Measurements from ENCODE around the gene AK5.
"Not testable (repeated sequence)": the region's sequence is repeated elsewhere in the genome, so short reads cannot be mapped to it uniquely, and the experiment has no call there.

AK5 gene

DNA sequence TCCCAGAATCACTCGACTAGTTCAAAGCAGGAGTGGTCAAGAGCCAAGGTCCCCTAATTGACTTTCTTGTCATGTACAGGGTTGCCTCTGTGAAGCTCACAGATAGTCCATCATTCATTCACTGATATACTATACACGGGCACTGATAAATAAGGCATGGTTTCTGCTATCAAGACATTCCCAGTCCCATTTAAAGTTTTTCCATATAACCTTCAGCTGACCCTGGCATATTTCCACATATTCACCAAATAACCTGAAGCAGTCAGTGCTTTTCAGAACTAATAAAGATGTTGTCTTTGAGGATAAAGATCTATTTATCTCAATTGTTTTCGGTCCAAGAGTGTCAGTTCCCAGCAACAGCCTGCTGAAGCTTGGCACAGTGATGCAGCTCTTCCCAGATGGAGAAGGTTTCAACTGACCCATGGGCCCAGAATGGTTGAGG, 227.3 kb downstream of the AK5 start:
- no peak for DNase-seq

DNA sequence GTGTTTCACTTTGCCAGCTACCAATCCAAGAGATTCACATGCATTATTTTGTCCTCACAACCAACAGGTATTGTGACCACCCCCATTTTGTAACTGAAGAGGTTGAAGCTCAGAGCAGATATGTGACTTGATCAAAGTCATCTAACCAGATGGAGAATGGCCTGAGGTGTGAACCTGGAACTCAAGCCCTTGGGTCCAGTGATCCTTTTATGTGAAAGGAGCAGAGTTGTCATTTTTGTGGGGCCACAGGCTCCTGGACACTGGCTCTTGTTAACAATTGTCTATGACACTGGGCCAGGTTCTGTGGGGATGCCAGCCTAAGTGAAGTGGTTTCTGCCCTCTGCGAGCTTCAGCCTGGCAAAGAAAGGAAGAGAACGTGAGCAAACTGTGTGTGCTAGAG, 228.1 kb downstream of the AK5 start:
- no peak for DNase-seq

DNA sequence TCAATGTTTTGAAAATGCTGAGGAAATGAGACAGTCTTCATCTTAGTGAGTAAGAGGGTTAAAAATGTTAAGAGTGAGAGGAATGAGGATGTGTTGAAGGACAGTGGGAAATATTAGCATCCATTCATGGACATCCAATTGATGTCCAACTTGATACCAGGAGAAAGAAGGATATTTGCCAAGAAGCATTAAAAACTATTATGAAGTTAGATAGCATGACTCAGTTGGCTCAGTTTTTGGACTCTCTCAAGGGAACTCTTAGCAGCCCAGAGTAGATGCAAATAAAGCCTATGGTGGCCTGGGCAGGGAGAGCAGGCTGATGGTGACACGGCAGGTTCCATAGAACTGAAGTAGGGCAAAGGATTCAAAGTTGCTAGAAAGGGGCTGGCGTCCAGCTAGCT, 229.6 kb downstream of the AK5 start:
- DNase-seq, result no peak

DNA sequence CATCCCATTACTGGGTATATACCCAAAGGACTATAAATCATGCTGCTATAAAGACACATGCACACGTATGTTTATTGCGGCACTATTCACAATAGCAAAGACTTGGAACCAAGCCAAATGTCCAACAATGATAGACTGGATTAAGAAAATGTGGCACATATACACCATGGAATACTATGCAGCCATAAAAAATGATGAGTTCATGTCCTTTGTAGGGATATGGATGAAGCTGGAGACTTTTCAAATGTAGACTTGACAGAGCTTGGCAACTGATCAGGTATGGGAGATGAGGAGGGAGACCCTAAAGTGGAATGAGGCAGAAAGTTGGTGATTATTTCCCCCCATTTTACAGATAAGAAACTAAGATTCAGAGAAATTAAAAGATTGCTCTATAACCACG, 230.8 kb downstream of the AK5 start:
- DNase-seq, result not testable (repeated sequence)

DNA sequence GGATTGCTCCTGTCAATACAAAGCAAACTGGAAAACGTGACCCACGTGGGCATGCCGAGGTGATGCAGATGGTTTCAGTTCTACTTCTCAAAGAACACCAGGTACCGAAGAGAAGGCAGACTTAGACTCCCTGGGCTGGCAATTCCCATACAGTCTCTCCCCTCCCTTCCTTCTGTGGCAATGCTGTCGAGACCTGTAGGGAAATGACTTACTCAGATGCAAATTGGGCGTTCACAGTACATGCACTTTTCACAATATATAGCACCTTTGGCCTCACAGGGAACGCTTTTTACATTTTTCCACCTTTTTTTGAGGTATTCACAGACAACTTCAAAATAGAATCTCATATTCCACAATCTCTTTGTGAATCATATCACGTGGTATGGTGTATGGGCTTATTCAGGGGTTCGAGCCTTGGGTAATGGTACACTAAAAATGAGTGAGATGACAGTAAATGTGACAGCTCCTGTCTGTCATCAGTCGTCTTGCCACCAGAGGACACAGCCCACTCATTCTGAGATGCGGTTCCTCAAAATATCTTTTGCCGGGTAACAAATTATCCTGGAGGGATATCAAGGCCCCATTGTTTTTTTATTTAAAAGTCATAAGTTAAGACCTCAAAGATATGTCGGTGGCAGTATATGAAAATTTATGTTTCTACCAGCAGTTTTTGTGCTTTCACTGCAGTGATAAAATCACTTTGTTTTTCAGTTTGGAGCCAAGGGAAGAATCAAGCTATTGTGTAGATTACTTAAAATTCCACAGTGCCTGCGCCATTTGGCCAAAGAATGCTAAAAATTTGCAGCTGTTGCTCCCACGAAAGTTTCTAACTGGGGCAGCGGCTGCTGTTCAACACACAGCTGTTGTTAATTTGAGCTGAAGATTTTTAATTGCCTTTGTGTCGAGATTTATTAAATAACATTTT, 232.3 kb downstream of the AK5 start:
- peak in 1 of 2 donors; percentile 39 for DNase-seq

DNA sequence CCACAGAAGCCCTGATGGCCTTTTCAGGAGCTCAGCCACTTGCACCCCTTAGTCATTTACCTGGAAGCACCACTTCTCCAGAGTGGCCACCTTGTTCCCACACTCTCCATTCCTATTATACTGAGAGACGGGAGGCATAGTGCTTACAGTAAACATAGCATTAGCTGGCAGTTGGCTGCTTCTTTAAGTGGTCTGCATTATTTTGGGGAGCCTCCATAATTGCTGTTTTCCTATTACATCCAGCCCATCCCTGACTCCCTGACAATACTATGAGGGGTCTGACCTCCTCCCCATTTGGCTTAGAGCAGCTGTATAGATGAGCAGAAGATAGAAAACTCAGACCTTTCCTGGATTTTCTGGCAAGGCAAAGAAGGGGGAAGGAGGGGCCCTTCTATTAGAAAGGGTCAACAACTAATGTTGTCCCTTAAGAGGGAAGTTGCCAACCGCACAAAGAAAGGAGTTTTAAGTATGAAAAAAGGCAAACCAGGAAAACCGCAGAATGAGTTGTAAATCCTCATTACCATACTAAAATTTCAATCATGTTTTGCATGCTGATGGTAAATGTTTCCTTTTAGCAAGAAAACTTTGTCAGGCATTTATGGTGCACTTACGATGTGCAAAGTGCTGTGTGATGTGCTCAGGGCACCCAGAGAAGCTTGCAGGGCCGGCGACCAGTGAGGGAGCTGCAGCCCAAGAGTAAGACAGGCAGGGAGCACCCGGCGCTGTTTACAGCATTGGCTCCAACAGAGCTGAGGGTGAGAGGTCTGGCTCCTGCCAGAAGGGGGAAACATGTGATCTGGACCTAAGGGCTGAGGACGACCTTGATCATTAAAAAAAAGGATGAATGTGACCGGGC, 233.3 kb downstream of the AK5 start:
- no peak for DNase-seq

DNA sequence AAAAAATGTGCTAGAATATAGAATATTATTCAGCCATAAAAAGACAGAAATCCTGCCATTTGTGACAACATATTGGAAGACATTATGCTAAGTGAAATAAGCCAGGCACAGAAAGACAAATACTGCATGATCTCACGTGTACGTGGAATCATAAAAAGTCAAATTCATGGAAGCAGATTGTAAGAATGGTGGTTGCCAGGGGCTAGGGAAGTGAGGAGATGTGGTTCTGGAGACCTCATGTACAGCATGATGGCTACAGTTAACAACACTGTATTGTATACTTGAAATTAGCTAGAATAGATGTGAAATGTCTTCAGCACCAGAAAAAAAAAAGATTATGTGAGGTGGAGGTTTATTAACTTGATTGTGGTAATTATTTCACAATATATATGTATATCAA, 234.3 kb downstream of the AK5 start:
- no peak for DNase-seq

DNA sequence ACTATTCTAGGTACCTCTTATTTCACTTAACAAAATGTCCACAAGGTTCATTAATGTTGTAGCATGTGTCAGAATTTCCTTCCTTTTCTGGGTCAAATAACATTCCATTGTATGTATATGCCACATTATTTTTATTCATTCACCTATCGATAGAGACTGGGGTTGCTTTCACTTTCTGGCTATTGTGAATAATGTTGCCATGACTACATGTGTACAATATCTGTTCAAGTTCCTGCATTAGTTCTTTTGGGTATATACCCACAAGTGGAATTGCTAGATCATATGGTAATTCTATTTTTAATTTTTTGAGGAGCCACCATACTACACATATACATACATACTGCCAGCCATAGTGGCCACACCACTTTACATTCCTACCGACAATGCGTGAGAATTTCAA, 242.2 kb downstream of the AK5 start:
- no peak for DNase-seq

DNA sequence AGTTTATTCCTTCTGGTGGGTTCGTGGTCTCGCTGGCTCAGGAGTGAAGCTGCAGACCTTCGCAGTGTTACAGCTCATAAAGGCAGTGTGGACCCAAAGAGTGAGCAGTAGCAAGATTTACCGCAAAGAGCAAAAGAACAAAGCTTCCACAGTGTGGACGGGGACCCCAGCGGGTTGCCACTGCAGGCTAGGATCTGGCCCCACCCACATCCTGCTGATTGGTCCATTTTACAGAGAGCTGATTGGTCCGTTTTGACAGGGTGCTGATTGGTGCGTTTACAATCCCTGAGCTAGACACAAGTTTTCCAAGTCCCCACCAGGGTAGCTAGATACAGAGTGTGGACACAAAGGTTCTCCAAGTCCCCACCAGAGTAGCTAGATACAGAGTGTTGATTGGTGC, 249.3 kb downstream of the AK5 start:
- DNase-seq, result not testable (repeated sequence)

DNA sequence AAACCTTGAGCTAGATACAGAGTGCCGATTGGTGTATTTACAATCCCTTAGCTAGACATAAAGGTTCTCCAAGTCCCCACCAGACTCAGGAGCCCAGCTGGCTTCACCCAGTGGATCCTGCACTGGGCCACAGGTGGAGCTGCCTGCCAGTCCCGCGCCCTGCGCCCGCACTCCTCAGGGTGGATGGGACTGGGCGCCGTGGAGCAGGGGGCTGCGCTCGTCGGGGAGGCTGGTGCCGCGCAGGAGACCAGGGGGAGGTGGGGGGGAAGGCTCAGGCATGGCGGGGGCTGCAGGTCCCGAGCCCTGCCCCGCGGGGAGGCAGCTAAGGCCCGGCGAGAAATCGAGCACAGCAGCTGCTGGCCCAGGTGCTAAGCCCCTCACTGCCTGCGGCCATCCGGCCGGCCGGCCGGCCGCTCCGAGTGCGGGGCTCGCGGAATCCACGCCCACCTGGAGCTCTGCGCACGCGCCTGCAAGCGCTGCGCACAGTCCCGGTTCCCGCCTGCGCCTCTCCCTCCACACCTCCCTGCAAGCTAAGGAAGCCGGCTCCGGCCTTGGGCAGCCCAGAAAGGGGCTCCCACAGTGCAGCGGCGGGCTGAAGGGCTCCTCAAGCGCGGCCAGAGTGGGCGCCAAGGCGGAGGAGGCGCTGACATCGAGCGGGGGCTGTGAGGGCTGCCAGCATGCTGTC, 249.9 kb downstream of the AK5 start:
- not testable (repeated sequence) for DNase-seq

DNA sequence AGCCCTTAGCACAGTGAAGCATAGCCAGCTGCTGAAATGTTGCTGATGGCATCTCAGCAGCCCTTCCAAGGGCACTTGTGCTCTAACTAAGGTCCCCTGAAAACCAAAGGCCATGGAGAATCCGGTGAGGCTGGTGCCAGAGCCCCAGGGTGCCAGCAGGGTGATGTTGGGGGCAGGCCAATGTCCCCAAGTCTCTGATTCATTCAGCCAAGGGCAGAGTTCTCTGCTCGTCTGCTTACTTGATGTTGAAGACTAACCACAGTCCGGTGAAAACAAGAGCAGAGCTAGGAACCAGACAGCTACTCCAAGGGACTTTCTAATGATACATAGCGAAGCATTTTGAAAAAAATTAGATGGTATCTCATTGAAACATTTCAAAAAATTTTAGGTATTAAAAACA, 250.8 kb downstream of the AK5 start:
- DNase-seq, result no peak

DNA sequence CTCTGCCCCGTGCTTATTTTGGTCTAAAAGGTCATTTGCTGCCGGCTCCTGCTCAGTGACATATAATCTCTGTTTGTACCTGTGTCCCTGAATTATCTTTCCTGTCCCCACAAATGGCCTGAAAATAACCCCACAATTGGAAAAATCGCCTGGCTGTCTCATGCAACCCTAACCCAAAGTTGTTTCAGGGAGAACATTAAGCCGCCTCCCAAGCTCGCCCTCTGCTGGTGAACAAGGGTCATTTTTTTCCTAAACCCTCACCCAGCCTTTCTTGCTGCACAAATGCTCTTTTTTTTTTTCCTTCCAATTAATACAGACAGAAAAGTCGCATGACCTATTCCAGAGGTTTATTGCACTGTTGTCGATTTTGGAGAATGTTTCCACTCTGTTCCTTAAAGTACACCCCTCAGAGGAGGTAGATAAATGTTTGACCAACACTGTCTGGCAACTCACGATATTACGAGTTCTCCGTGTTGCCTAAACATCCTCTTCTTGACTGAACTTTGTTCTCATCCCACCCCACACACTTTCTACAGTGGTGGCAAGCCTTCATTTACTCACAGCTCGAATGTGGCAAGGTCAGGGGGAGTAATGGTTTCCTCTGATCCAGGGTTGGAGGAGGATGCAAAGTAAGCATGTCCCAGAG, 252.0 kb downstream of the AK5 start:
- peak; percentile 87 to 88 for DNase-seq

DNA sequence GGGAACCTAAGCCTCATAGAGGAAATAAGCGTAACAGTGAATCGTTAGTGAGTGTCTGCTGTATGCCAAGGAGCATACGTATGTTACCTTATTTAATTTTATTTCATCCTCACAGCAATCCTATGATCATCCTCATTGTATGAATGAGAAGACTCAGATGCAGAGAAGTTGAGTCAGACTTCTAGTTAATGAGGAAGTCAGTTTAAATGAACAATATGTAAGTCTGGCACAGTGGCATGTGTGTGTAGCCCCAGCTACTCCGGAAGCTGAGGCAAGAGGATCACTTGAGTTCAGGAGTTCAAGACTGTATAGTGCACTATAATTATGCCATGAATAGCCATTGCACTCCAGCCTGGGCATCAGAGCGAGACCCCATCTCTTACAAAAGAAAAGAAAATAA, 252.6 kb downstream of the AK5 start:
- peak; percentile 76 to 85 for DNase-seq

DNA sequence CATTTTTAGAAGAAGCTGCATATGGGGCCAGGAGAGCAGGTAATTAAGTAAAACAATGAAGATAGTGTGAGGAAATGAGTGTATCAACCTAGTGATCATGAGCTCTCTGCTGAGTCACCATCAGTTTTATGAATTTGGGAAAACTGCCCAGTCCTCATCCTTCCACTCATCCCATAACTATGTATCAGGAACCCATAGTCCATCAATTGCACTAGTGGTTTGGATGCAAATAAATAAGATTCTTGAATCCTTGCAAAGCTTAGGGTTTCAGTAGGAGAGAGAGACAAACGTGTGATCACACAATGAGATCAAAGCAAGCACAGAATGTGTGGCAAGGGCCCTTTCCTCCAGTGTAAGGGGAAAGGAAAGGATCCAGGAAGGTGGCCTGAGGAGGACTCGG, 255.0 kb downstream of the AK5 start:
- no peak for DNase-seq

DNA sequence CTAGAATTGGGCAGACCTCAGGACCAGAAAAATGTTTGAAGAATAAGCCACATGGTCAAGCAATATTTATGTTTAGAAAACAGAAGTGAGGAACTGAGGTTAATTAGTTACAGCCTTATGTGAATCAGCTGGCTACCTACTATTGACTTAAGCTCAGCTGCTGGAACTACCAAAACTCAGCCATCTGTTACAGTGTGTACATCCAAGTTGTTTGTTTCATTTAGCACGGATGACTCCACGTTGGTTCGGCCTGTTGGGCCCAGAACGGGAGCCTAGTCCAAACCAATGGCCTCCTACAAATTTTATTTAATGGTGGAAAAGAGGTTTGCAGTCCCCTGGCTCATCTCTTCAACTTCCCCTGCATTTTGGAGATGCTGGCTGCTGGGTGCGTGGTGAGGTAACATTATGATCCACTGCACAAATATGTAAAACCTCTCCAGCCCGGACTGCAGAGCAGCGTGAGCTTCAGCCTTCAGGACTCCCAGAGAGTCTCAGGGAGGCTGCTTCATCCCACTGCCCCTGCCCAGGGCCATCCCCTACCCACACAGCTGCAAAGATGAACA, 257.2 kb downstream of the AK5 start:
- no peak for DNase-seq

DNA sequence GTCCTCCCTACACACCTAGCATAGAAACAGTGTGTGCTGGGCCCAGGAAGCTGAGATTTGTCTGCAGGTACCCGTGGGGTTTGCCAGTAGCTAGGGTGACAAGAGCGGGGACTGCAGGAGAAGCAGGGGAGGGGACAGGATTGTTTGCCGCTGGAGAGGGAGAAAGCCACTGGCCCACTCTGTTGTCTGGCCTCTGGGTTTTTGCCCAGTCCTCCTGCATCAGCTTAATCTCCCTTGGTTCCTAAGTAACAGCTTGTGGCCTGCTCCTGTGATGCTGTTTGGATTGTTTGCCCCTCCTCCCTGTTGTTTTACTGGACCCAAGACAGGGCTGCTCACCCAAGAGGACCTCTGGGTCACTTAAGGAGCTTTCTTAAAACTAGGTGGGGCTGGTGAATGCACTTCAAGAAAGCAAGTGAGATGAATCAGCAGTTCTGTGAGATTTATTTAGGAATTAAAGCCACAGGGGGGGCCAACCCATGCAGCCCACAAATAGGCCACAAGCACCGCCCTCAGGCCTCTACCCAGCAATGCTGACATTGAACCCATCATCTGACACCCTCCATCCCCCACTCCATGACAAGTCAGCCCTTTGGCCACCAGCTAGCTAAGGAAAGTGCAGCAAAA, 257.8 kb downstream of the AK5 start:
- DNase-seq, result no peak

DNA sequence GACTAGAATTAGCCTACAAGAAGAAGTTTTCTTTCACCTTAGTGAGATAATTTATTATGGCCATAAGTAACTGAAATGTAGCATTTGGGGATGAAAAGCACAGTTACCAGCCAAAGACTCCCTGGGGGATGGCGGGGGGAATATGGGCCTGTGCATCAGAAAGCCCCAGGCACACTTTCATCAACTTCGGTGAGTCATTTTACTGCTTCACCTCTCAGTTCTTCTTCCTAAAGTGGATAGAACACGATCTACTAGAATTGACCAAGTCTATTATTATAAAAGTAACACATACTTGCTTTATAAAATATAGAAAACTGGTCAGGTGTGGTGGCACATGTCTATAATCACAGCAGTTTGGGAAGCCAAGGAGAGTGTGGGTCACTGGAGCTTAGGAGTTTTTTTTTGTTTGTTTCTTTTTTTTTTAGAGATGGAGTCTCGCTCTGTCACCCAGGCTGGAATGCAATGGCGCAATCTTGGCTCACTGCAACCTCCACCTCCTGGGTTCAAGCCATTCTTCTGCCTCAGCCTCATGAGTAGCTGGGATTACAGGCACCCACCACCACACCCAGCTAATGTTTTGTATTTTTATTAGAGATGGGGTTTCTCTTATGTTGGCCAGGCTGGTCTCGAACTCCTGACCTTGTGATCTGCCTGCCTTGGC, 258.8 kb downstream of the AK5 start:
- DNase-seq, result no peak

DNA sequence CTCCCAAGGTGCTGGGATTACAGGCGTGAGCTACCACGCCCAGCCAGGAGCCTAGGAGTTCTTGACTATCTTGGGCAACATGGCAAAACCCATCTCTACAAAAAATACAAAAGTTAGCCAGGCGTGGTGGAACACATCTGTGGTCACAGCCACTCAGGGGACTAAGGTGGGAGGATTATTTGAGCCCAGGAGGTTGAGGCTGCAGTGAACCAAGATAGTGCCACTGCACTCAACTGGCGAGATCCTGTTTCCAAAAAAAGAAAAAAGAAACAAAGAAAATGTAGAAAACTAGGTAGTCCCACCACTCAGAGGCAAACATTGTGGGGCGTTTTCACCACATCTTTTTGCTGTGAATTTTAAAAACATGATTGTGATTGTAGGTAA, 259.3 kb downstream of the AK5 start:
- no peak for DNase-seq

DNA sequence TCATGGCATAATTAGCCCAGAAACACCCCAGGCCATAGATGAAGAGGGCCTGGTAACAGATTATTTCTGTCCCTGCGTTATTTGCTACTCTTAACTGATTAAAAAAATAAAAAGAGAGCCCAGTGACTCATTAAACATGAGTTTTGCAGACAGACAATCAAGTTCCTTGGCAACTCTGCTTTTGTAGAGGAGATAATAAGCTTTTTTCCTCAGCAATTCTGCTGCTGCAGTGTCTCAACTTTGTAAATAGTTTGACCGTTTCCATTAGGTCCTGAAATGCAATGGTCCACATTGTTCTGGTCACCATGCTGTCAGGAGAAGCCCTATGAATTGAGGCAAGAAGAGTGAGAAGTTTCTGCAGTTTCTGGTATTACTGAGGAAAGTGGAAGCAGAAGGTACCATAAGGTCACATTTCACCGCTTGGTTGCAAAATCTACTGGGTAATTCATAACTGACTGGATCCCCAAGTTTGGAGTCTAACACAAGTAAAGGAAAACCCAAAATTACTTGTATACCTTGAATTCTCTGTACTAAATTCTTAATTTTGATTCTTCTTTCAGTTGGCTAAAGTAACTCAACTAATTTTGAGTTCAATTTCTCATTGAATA, 261.1 kb downstream of the AK5 start:
- peak; percentile 50 to 57 for DNase-seq

DNA sequence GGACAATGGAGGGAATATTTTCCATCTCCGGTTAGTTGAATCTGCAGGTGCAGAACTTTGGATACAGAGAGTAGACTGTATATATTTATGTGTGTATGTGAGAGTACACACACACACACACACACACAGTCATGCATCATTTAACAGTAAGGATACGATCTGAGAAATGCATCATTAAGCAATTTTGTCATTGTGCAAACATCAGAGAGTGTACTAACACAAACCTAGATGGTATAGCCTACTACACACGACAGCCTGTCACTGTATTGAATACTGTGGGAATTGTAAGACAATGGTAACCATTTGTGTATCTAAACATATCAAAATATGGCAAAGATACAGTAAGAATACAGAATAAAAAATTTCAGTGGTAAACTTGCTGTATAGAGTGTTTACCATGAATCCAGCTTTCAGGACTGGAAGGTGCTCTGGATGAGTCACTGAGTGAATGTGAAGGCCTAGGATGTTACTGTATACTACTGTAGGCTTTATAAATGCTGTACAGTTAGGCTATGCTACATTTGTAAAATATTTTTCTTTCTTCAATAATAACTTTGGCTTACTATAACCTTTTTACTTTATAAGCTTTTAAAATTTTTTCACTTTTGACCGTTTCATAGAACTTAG, 262.1 kb downstream of the AK5 start:
- peak in 1 of 2 donors; percentile 14 for DNase-seq

All from inflammatory macrophage (primary cell).